ENCODE data around the gene ZZZ3.

DNA sequence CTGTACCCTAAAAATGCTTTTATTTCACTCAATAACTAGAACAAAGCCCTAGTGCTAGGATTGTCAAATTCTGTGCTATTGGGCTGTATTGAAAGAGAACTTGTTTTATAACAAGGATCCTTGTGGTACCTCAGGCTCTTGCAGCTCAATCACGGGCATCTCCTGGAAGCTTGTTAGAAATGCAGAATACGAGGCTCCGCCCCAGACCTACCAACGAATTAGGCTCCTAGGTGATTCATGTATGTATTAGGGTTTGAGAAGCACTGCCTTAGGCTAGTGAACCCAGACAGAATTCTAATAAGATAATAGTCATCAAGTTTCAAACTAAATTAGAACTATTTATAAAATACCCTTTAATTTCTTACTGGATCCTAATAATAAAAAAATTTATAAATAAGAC lies 45.6 kb downstream of the ZZZ3 start:
- TF ChIP-seq, protein P1, sequence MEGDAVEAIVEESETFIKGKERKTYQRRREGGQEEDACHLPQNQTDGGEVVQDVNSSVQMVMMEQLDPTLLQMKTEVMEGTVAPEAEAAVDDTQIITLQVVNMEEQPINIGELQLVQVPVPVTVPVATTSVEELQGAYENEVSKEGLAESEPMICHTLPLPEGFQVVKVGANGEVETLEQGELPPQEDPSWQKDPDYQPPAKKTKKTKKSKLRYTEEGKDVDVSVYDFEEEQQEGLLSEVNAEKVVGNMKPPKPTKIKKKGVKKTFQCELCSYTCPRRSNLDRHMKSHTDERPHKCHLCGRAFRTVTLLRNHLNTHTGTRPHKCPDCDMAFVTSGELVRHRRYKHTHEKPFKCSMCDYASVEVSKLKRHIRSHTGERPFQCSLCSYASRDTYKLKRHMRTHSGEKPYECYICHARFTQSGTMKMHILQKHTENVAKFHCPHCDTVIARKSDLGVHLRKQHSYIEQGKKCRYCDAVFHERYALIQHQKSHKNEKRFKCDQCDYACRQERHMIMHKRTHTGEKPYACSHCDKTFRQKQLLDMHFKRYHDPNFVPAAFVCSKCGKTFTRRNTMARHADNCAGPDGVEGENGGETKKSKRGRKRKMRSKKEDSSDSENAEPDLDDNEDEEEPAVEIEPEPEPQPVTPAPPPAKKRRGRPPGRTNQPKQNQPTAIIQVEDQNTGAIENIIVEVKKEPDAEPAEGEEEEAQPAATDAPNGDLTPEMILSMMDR (IDR thresholded peaks at IDR 0.05), result no peak
- no peak for TF ChIP-seq EP300 (IDR thresholded peaks at IDR 0.05)

All from suprapubic skin (tissue), 3 donors.